GM12878 (cell line): ENCODE data around the gene CTNNA2. TPM values are rescaled to one million over a fixed set of nuclear protein-coding genes. Genes with fewer than 3 reads are reported as not detected.
"Not testable (repeated sequence)": the region's sequence is repeated elsewhere in the genome, so short reads cannot be mapped to it uniquely, and the experiment has no call there.

Source experiments
- ATAC-seq: fragments of 200-7000 bp; cut with Tn5 transposase; 3 replicates; pipeline ENCODE4 v1.9.1; 2020; ENCODE audit warnings: mild to moderate bottlenecking, moderate library complexity
- BruUV-seq: library from RNA; stranded (reverse); fragments of 400-500 nt; replicated peaks from 2 replicates; lab custom pipeline; 2021; lab: Mats Ljungman, UMichigan
- CTCF ChIA-PET: fragments of 300-600 bp; sonication (Branson Sonifier 250); formaldehyde crosslinking; extraction: SDS; loops from one replicate; lab custom pipeline; 2021; ENCODE audit warnings: inconsistent platforms; lab: Yijun Ruan, JAX
- POLR2A ChIA-PET: fragments of 350-600 bp; formaldehyde crosslinking; extraction: SDS; loops from one replicate; lab custom pipeline; 2021; ENCODE audit warnings: inconsistent platforms; lab: Charles Lee
- RAD21 ChIA-PET: fragments of 300-600 bp; sonication (Branson Sonifier 250); formaldehyde crosslinking; loops from one replicate; lab custom pipeline; 2023; ENCODE audit warnings: antibody characterized with exemption; ENCODE audit not compliant: unreplicated experiment; lab: Charles Lee
- SMC1A ChIA-PET: fragments of 300-600 bp; sonication (Branson Sonifier 250); formaldehyde crosslinking; loops from one replicate; lab custom pipeline; 2023; ENCODE audit not compliant: unreplicated experiment, uncharacterized antibody; lab: Charles Lee
- DNase-seq: peaks from one replicate; pipeline ENCODE4 v3.0.0-alpha.2; 2011; ENCODE audit warnings: low read depth, low spot score
- FAIRE-seq: peaks from 3 replicates; lab custom pipeline; 2011; peaks lifted over from hg19 to GRCh38; lab: Jason Lieb, UNC
- H2AFZ ChIP-seq: 2 replicates; pipeline ENCODE4 v1.6.0; 2011; ENCODE audit warnings: low read depth, low read length, control low read depth; ENCODE audit not compliant: control insufficient read depth
- H3K27ac ChIP-seq: 2 replicates; pipeline ENCODE4 v1.5.1; 2011; ENCODE audit warnings: control low read depth; ENCODE audit not compliant: control insufficient read depth, insufficient read depth
- H3K27me3 ChIP-seq, 2 experiments: replicated peaks in 1 of 2; 2 replicates each; pipeline versions ENCODE4 v1.6.0 to v1.6.1; 2011; ENCODE audit warnings: low read length in 1 of 2; ENCODE audit not compliant: control insufficient read depth in 2 of 2, insufficient read depth in 2 of 2
- H3K36me3 ChIP-seq, 2 experiments: 2 replicates each; pipeline ENCODE4 v1.5.1; 2011; ENCODE audit warnings: low read length in 1 of 2; ENCODE audit not compliant: control insufficient read depth in 2 of 2, insufficient read depth in 2 of 2
- H3K4me1 ChIP-seq: 2 replicates; pipeline ENCODE4 v1.6.1; 2011; ENCODE audit warnings: mild to moderate bottlenecking, low read length, moderate library complexity, mixed read lengths; ENCODE audit not compliant: control insufficient read depth, insufficient read depth
- H3K4me2 ChIP-seq: 2 replicates; pipeline ENCODE4 v1.6.0; 2011; ENCODE audit warnings: control low read depth; ENCODE audit not compliant: control insufficient read depth, insufficient read depth
- H3K4me3 ChIP-seq: fragments of 200-600 bp; sonication (generic); 2 replicates; pipeline ENCODE4 v1.5.1; 2016
- H3K79me2 ChIP-seq: 2 replicates; pipeline ENCODE4 v1.6.0; 2011; ENCODE audit warnings: low read length; ENCODE audit not compliant: control insufficient read depth, insufficient read depth
- H3K9ac ChIP-seq: 2 replicates; pipeline ENCODE4 v1.8.0; 2011; ENCODE audit warnings: low read length, control low read depth, mixed read lengths; ENCODE audit not compliant: control insufficient read depth, insufficient read depth
- H3K9me3 ChIP-seq: replicated peaks from 3 replicates; pipeline ENCODE4 v1.5.1; 2011; ENCODE audit warnings: mild to moderate bottlenecking, low read length; ENCODE audit not compliant: control insufficient read depth, insufficient read depth
- H4K20me1 ChIP-seq: 2 replicates; pipeline ENCODE4 v1.6.0; 2011; ENCODE audit not compliant: control insufficient read depth, insufficient read depth
- BRCA1 ChIP-seq: IDR thresholded peaks from 2 replicates; pipeline ENCODE4 v1.6.1; 2011; ENCODE audit warnings: low read depth, low read length, improper control_type of control experiment
- ESRRA ChIP-seq: IDR thresholded peaks from 2 replicates; pipeline ENCODE4 v1.6.1; 2012; ENCODE audit warnings: mild to moderate bottlenecking, low read length, improper control_type of control experiment
- HDAC6 ChIP-seq: fragments of 200-600 bp; sonication (generic); IDR thresholded peaks from one replicate; pipeline ENCODE4 v1.8.0; 2017; ENCODE audit warnings: antibody characterized with exemption; ENCODE audit not compliant: unreplicated experiment
- MXI1 ChIP-seq: fragments of 150-350 bp; IDR thresholded peaks from 2 replicates; pipeline ENCODE4 v1.6.1; 2011; ENCODE audit warnings: low read depth, mild to moderate bottlenecking, inconsistent platforms, low read length, improper control_type of control experiment
- MYC ChIP-seq: IDR thresholded peaks from 2 replicates; pipeline ENCODE4 v1.6.1; 2011; ENCODE audit warnings: mild to moderate bottlenecking, low read length, moderate library complexity, inconsistent platforms; ENCODE audit not compliant: insufficient read depth, insufficient replicate concordance, insufficient read length, severe bottlenecking
- POLR2AphosphoS2 ChIP-seq: IDR thresholded peaks from 2 replicates; pipeline ENCODE4 v1.6.1; 2011; ENCODE audit warnings: low read depth, mild to moderate bottlenecking, low read length, improper control_type of control experiment, moderate library complexity
- RUNX3 ChIP-seq: IDR thresholded peaks from 2 replicates; pipeline ENCODE4 v1.6.1; 2012; ENCODE audit warnings: low read length, inconsistent platforms
- WGBS: methylation state at CpG from one replicate; pipeline ENCODE4 v1.1.6; 2016; ENCODE audit warnings: low lambda C conversion rate; ENCODE audit not compliant: insufficient replicate concordance, insufficient coverage; ENCODE audit errors: missing lambda C conversion rate; 5-methylcytosine and 5-hydroxymethylcytosine counted together
- in situ Hi-C: fragments of 300-500 bp; cut with MboI; formaldehyde crosslinking; loops from 9 replicates; pipeline ENCODE4 v1.14.3; 2018; ENCODE audit warnings: mixed read lengths
- intact Hi-C: fragments of 100-400 bp; cut with micrococcal nuclease; formaldehyde crosslinking; loops from one replicate; pipeline ENCODE4 v1.14.2; 2022; ENCODE audit not compliant: unreplicated experiment
- polyA plus RNA-seq, 11 experiments: library from polyadenylated mRNA; depleted of rRNA in 4 of 11; unstranded in 6 of 11; stranded (reverse) in 5 of 11; fragments of >200 nt; fragmentation: Nextera tagmentation in 4 of 11; fragmentation: Illumina TruSeq in 1 of 11; extraction: Ambion mirVana in 4 of 11; extraction: Trizol in 1 of 11; gene quantifications; 1 replicate in 1 of 11; 2 replicates in 10 of 11; pipeline versions ENCODE4 v1.2.1 to v1.2.3, GENCODE V29; 2011 to 2016; ENCODE audit warnings: inconsistent platforms in 2 of 11, missing spikeins in 2 of 11, low read depth in 1 of 11
- total RNA-seq, 4 experiments: library from RNA; depleted of rRNA in 3 of 4; stranded (reverse); fragments of >200 nt in 3 of 4; fragmentation: Illumina TruSeq in 1 of 4; extraction: Trizol in 1 of 4; gene quantifications; 2 replicates each; pipeline versions ENCODE4 v1.2.1 to v1.2.3, GENCODE V29; 2013 to 2021
- TF ChIP-seq, protein P1 (sequence below): IDR thresholded peaks from 2 replicates; pipeline ENCODE4 v1.6.1; 2012; ENCODE audit warnings: low read length, inconsistent platforms

Gene CTNNA2
- total and polyA plus RNA-seq, 10 of the 15 experiments (the other 5 are each of a cell fraction or from before 2014, with no cell fraction given) = 2.4 to 36.2 (median 6.6) TPM

- FAIRE-seq = no peak
- intact Hi-C loops = no loop called here
- H3K4me3 ChIP-seq = no peak overlapping the region
- TF ChIP-seq BRCA1 = no peak
- TF ChIP-seq HDAC6 = no peak
- TF ChIP-seq POLR2AphosphoS2 = no peak
- TF ChIP-seq ESRRA = no peak
- no peak for TF ChIP-seq MYC
- TF ChIP-seq, protein P1, sequence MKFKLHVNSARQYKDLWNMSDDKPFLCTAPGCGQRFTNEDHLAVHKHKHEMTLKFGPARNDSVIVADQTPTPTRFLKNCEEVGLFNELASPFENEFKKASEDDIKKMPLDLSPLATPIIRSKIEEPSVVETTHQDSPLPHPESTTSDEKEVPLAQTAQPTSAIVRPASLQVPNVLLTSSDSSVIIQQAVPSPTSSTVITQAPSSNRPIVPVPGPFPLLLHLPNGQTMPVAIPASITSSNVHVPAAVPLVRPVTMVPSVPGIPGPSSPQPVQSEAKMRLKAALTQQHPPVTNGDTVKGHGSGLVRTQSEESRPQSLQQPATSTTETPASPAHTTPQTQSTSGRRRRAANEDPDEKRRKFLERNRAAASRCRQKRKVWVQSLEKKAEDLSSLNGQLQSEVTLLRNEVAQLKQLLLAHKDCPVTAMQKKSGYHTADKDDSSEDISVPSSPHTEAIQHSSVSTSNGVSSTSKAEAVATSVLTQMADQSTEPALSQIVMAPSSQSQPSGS = no peak
- TF ChIP-seq MXI1 = no peak
- TF ChIP-seq RUNX3 = no peak
- TF ChIP-seq, all 136 proteins: peak for 0
- ChIA-PET POLR2A (no interaction called here), CTCF (no interaction called here), SMC1A (interaction anchor here (1.4 kb wide), 1 partner anchor 11 kb away, joined by 6 read pairs; no protein-coding TSS in a partner anchor), RAD21 (no interaction called here)
- no peak for ATAC-seq
- Histone ChIP-seq H3K27ac (no peak overlapping the region), H3K4me2 (no peak overlapping the region), H3K9me3 (no peaks in the 10 kb centered on the region), H3K4me1 (no peaks in the 10 kb centered on the region), H2AFZ (no peak overlapping the region), H3K36me3 (no peaks in the 10 kb centered on the region), H4K20me1 (no peaks in the 10 kb centered on the region), H3K79me2 (no peaks in the 10 kb centered on the region), H3K9ac (no peak overlapping the region), H3K27me3 (no peaks in the 10 kb centered on the region; a peak in 1 of 4 replicates)
- no peak for DNase-seq
- in situ Hi-C loops = no loop called here
- BruUV-seq = no TSS peak
These were observed 579.6 kb downstream of the CTNNA2 start for GRCh38 chr2:80092474-80092873.

- H3K9ac ChIP-seq, DNase-seq, BruUV-seq, RAD21 ChIA-PET, H3K79me2 ChIP-seq, FAIRE-seq, H3K4me1 ChIP-seq, H3K36me3 ChIP-seq, SMC1A ChIA-PET, H3K4me2 ChIP-seq, POLR2A ChIA-PET, H2AFZ ChIP-seq, H3K27me3 ChIP-seq, in situ Hi-C loops, H3K4me3 ChIP-seq, H4K20me1 ChIP-seq, H3K27ac ChIP-seq, intact Hi-C loops, H3K9me3 ChIP-seq, ATAC-seq: not testable (repeated sequence)
- CTCF ChIA-PET = interaction anchor here (0.6 kb wide), 1 partner anchor 21 kb away, joined by 3 read pairs; no protein-coding TSS in a partner anchor
- WGBS = 43% methylated on average over 12 of the region's 12 CpGs
These were observed 585.7 kb downstream of the CTNNA2 start for GRCh38 chr2:80098503-80098902.
